Measurements from ENCODE around the gene CA11.
"Not testable (repeated sequence)": the region's sequence is repeated elsewhere in the genome, so short reads cannot be mapped to it uniquely, and the experiment has no call there.

The CA11 gene

DNA sequence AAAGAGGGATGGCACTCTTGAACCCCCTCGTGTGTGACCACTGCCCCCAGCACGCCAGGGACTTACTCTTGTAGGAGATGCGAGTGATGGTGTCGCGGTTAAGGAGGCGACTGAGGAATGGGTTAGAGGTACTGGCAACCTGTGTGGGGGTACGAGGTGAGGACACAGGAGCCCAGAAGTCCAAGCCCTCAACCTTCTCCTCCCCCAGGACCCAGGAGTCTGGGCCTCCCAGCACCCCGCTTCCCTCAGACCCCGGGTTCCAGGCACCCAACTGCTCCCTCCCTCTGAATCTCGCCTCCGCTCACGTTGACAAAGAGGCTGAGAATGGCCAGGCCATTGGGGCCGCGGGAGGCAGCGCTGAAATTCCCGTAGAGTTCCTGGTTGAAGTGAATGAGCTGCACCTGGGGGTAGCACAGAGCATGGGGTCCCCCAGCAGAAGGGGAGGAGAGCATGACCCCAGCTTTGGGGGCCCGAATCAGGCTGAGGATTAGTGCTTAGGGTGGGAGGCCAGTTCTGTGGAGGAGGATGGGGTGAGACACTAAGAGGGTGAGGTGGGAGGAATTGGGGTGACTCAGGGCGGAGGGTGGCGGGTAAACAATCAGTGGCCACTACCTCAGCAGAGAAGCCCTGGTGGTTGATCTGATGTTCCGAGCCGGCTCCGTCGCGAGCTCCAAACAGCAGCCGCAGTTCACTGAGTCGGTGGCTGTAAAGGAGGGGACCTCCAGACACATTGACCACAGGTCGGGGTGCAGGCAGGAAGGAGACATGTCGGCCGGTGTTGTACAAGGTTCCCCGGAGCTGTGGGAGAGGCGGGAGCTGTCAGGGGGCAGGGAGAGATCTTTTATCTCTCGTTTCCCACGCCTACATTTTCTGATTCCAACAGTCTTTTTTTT, 6.3 kb downstream of the CA11 start:
- no peak for DNase-seq

DNA sequence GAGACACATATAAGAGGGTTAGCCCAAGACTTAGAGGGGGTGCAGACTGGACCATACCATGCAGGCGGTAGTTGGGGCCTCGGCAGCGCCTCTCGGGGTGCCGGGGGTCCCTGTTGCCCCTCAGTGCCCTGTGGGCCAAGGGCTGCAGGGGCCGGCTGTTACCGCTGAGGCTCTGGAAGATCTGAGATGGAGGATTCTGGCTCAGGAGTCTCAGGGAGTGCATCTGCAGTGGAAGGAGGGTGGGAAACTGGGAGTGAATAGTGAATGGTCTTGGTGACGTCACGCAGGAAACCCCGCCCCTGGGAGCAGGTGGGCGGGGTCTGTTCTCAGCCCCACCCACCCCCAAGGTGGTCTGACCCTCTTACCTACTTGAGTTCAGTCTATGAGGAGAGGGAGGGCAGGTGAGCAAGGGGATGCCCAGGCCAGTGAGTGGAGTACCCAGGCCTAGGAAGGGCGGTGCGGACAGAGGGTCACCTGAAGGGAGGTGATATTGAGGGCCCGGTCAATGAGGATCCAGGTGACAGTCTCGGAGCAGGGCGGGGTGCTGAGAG, 7.1 kb downstream of the CA11 start:
- DNase-seq: no peak

DNA sequence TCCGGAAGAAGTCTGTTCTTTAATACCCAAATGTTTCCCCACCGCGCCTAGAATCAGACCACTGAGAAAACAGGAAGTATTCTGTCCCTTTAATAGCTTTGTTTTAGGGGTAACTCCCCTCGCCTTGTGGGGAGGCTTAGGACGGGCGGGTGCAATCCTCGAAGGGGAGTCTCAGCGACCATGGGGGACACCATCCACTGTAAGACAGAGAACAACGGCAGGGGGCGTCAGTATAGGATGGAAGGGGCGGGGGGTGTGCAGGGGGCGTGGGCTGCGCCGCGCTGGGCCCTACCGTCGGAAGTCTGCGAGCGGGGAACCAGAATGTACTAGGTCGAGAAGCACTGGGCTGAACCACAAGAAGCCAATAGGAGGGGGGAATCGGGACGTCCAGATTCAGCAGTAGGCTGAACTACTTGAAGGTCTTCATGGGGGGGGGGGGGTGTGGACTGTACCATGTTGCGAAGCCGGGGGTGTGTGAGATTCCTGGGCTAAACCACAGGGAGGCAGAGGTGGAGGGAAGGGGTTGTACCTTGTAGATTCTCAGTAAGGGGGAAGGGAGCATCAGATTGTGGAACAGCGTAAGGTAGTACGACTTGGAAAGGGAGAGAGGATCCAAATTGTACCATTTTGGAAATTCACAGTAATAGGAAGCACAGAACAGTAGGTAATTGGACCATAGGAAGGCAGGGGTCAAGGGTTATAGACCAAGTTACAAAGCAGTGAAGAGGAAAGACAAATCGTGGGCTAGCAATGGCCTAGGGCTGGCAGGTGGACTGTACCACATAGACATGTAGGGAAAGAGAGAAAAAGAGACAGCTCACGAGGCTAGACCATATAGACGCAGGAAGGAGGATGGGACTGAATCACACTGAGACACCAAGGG, 7.8 kb downstream of the CA11 start:
- DNase-seq: peak; percentile 78

DNA sequence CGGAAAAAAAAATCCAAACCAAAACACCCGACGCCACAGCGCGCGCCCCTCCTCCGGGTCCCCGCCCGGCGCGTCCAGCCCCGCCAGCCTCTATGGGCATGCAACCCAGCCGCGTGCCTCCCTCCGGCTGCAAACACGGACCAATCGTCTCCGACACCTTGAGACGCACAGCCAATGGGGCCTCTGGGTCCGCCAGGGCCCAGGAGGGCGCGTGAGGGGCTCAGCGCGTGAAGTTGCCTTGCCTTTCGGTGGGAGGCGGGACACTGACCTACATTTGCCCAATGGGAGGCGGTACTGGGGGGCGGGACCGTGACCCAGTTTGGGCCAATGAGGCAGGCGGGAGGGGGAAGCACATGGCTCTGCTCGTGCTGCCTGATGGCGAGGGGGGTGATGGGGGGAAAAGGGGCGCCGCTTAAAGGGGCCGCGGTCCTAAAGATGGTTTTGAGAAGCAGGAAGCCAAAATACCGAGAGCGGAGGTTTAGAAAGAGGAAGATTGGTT, 8.5 kb downstream of the CA11 start:
- peak; percentile 99 for DNase-seq

DNA sequence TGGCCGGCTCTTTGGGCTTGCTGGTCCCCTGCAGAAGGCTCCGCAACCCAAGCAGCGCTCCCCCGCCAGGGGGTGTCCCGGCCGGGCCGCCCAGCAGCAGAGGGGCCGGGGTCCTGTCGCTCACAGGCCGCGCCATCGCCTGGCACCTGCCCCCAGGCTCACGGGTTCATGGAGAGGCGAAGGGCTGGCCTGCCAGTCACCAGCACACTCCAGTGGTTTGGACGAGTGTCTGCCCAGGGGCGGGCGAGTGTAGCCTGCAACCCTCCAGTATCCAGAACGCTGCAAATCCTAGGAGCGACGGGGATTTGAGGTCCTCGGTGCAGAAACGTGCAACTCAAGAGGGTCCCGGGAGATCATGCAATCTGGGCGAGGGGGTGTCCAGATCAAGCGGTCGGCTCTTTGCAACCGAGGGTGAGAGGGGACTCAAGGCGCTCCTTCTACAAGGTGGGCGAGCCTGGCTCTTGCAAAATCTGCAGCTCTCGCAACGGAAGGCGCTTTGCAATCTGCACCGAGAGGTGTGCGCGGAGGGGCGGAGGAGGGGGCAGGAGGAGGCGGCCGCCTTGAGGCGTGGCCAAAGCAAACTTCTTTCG, 9.0 kb downstream of the CA11 start, which contains the start of gene DBP:
DBP (minus strand) TSS at position 521 of the 590 bp plus-strand sequence; CDS start at position 136, 385 bp downstream.
- peak; percentile 46 for DNase-seq

DNA sequence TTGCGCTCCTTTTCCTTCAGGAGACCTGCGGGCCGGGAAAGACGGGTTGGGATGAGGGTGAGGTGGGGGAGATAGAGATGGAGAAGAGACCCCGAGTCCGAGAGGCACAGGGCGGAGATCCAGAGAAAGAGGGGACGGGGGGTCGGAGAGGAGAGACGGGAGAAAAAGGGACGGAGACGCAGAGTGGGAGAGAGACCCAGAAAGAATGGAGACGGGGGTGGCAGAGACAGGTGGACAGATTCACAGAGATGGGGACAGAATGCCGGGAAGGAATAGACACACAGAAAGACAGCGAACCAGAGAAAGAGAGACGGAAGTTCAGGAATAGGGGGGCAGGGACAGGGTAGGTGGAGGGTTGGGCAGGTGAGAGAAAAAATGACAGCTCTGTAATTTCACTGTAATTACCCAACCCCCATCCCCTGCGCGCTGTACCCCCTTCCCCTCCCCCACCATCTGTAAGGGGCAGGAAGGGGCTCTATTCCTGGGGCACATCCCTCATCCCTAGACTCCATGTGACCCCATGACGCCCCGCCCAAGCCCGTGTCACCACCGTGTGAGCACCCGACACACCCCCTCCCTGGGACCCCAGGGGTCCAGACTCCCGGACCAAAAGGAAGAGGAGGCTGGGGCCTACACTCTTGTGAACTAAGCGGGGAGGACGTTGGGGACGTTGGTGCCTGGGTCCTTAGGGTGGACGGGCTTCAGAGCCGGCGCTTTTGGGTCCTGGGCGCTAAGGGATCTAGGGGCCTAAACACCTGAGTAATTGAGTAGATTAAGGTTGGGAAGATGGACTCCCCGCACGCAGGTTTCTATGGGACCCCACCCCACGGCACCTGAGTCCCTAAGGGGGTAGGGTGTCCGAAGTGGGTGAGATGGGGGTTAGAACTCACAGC, 9.8 kb downstream of the CA11 start:
- peak; percentile 46 for DNase-seq

DNA sequence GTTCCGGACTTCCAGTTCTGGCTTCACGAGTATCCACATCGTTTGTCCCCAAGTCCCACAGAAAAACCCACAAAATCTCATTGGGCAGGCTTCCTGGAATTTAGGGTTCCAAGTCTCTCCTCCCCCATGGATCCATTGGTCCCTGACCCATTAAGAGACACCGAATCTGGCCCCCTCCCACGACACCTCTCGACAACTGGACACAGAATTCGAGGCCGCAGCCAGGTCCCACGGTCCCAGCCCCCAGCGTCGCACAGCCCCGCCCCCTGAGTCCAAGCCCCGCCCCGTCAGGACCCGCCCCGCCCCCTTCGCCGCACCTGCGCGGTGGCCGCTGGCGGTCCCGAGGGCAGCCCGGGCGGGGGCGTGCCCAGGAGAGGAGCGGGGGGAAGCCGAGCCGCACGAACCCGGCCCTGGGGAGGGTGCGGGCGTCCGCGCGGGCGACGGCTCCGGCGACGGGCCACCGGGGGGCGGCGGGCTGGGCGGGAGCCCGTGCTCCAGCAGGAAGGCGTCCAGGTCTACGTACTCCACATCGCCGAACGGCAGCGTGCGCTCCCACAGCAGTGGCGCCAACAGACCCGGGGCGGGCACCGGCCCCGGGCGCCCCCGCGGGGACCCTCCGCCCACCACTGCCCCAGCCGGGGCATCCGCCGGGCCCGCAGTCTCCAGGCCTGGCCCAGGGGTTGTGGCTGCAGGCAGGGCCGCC, 10.6 kb downstream of the CA11 start:
- peak; percentile 81 for DNase-seq

DNA sequence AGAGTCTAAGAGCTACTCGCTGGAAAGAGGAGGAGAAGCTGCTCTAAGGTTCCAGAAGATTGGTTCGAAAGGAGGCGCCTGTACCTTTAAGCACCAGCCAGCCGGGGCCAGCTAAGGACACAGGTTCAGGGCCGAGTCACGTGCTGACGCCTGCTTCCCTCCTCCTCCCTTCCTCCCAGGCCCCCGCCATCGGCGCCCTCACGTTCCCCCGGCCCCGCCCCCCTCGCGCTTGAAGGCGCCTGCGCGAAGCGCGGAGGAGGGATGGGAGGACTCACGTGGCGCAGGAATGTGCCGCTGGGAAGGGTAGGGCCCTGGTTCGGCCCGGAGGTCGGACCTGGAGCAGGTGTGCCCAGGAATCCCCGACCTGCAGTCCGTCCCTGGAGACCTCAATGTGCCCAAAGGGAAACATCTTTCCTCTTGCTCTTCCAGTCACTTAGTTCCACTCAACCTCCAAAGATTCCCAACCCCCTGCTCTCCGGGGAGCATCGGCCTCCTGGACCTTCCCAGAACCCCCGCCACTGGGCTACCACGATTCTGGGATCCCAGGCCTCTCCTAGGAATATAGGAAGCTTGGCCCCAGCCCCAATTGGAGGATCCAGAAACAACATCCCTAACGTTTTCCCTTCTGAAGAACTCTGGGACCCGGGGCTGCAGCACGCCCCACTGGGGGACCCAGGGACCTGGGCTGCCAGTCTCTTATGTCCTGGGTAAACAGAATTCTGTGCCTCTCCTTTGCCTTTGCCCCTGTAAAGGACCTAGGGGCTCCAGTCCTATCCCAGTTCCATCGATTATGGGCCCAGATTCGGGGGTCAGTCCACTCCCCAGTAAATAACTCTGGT, 11.3 kb downstream of the CA11 start:
- peak; percentile 97 for DNase-seq

DNA sequence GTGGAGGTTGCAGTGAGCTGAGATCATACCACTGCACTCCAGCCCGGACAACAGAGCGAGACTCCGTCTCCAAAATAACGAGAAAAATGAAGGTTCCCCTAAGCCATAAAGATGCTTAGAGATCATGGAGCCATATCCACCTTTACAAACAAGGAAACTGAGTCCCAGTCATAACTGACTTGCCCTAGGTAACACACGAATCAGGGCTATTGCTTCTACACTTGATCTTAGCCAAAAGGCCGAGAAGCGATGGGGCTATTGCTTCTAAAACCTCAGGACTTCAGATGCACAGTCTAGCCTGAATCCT, 12.0 kb downstream of the CA11 start:
- no peak for DNase-seq

DNA sequence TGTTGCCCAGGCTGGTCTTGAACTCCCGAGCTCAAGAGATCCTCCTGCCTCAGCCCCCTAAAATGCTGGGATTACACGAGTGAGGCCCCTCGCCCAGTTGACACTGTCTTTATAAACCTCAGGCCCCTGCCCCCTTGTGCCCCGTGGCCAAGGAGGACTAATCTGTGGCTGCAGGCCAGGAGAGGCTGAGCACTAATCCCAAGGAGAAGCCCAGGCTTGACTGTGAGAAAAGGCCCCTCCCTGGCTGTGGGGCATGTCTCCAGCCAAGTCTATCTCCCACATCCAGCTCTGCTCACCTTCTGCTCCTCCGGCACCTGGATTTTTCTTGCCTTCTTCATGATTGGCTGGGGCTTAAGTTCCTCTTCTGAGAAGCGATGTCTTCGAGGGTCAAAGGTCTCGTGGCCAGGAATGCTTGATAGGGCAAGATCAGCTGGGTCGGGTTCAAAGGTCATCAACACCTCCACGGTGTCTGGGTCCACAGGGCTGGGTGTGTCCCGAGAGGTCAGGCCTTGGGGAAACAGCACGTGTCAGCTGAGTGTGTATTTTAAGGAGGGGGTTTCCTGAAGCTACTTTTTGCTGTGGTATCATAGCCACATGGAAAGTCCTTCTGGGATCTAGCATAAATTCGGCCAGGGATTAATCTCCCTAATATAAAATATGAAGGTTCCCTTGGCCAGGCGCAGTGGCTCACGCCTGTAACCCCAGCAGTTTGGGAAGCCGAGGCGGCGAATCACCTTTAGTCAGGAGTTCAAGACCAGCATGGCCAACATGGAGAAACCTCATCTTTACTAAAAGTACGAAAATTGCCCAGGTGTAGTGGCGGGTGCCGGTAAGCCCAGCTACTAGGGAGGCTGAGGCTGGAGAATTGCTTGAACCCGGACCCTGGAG, 12.6 kb downstream of the CA11 start:
- DNase-seq: no peak

DNA sequence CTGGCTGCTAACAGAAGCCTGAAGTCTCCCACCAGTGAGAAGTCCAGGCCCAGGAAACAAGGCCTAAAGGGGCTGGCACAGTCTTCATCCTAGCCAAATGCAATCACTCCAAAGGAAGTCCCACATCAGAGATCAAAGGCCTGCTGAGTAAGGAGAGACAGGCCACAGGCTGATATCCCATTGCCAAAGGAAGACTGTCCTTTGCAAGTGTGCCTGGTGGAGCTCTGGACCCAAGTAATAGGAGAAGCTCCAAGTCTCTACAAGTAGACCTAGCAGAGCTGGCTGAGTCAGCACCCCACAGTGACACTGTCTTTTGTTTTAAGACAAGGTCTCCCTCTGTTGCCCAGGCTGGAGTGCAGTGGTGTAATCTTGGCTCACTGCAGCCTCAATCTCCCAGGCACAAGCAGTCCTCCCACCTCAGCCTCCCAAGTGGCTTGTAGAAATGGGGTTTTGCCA, 13.3 kb downstream of the CA11 start:
- DNase-seq: peak; percentile 24

DNA sequence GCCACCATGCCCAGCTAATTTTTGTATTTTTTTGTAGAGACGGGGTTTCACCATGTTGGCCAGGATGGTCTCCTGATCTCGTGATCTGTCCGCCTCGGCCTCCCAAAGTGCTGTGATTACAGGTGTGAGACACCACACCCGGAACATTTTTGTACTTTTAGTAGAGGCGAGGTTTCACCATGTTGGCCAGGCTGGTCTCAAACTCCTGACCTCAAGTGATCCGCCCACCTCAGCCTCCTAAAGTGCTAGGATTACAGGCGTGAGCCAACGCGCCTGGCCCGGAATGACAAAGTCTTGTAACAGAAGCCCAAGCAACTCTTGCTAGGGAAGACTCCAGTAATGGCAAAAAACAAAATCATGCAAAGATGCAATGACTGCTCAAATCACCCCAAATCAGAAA, 13.7 kb downstream of the CA11 start:
- DNase-seq: not testable (repeated sequence)

DNA sequence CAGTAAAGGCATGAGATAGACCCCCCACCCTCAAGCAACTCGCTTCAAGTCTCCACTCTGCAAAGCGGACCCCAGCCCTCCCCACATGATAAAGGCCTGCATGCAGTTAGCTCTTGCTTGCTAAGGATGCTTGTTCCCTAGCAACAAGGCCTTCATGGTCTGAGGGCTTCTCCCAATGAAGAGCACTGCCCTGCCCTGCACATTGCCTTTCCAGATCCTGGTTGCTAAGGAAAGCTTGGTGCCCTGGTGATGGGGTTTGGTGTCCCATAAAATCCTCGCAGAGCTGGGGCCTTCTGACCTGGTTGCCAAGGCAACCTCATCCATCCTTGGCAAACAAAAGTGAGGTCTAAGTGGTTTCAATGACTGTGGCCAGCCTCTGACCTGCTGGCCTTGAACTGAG, 14.8 kb downstream of the CA11 start:
- no peak for DNase-seq

DNA sequence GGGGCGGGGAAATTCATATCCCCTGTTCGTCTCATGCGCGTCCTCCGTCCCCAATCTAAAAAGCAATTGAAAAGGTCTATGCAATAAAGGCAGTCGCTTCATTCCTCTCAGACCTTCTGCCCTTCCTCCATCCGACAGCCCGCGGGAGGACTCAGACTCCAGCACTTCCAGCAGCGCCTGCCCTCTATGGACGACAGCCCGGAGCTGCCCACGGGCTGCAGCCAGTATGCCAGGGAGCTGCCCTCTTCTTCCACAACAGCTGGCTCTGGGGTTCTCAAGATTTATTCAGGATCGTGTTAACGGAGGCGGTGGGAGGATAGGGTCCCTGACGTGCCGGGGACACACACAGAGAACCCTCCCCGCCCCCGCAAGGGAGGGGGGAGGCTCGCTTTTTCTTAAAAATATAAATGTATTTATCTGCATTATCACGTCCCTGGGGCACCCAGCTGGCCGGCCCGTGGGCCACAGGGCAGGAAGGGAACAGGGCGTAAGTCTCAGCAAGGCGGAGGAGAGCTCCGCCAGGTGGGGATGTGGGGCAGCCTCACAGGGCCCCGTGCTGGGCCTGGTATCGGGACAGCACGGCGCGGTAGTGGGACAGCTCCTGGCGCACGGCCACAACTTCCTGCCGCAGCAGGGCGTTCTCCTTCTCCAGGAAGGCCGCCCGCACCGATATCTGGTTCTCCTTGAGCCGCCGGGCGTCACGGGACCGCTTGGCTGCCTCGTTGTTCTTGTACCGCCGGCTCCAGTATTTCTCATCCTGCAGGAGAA, 15.5 kb downstream of the CA11 start:
- DNase-seq: no peak

DNA sequence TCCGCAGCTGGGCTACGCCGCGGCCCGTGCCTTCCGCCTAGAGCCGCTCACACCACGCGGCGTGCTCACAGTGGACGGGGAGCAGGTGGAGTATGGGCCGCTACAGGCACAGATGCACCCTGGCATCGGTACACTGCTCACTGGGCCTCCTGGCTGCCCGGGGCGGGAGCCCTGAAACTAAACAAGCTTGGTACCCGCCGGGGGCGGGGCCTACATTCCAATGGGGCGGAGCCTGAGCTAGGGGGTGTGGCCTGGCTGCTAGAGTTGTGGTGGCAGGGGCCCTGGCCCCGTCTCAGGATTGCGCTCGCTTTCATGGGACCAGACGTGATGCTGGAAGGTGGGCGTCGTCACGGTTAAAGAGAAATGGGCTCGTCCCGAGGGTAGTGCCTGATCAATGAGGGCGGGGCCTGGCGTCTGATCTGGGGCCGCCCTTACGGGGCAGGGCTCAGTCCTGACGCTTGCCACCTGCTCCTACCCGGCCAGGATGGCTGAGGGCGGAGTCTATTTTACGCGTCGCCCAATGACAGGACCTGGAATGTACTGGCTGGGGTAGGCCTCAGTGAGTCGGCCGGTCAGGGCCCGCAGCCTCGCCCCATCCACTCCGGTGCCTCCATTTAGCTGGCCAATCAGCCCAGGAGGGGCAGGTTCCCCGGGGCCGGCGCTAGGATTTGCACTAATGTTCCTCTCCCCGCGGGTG, 16.2 kb downstream of the CA11 start:
- DNase-seq: peak; percentile 47

DNA sequence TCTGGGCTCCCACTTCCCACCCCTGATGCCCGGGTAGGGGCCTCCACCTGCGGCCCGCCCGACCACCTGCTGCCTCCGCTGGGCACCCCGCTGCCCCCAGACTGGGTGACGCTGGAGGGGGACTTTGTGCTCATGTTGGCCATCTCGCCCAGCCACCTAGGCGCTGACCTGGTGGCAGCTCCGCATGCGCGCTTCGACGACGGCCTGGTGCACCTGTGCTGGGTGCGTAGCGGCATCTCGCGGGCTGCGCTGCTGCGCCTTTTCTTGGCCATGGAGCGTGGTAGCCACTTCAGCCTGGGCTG, 16.7 kb downstream of the CA11 start:
- DNase-seq: no peak

DNA sequence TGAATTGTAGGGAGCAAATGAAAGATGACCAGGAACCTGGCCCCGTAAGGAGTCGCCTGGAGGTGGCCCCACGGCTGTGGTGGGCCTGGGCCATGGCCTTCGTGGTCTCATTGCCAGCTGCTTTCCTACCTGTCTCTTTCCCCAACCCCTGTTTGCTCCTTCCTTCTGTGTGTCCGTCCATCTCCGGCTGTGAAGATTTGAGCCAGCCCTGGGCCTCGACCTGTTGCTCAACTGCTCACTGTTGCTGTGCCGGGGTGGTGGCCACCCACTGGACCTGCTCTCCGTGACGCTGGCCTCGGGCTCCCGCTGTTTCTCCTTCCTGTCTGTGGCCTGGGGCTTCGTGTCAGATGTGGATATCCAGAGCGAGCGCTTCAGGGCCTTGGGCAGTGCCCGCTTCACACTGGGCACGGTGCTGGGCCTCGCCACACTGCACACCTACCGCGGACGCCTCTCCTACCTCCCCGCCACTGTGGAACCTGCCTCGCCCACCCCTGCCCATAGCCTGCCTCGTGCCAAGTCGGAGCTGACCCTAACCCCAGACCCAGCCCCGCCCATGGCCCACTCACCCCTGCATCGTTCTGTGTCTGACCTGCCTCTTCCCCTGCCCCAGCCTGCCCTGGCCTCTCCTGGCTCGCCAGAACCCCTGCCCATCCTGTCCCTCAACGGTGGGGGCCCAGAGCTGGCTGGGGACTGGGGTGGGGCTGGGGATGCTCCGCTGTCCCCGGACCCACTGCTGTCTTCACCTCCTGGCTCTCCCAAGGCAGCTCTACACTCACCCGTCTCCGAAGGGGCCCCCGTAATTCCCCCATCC, 17.3 kb downstream of the CA11 start:
- no peak for DNase-seq
